SH-SY5Y (cell line): Measurements from ENCODE around the gene OR2F1.

ENCODE experiments used
- GATA2 ChIP-seq: IDR thresholded peaks from 2 replicates; pipeline ENCODE4 v1.6.1; 2011; ENCODE audit warnings: mild to moderate bottlenecking, low read depth, low read length
- GATA3 ChIP-seq: IDR thresholded peaks from 2 replicates; pipeline ENCODE4 v1.6.1; 2011; ENCODE audit warnings: low read depth, mild to moderate bottlenecking, low read length, moderate library complexity

The OR2F1 gene

GRCh38 chr7:144009361-144009760 lies 54.7 kb downstream of the OR2F1 start:
- TF ChIP-seq GATA2, result no peak
- TF ChIP-seq GATA3, result no peak

- TF ChIP-seq GATA2, result no peak
- no peak for TF ChIP-seq GATA3
Observed at GRCh38 chr7:144011458-144012230, 57.0 kb downstream of the OR2F1 start.
